GM19397 (cell line): Measurements from ENCODE around the gene ANAPC1.
"Not testable (repeated sequence)": the region's sequence is repeated elsewhere in the genome, so short reads cannot be mapped to it uniquely, and the experiment has no call there.

Source experiments
- ATAC-seq: cut with Tn5 transposase; IDR thresholded peaks from one replicate; pipeline ENCODE4 v1.9.1; 2021; ENCODE audit warnings: mild to moderate bottlenecking, moderate library complexity; ENCODE audit not compliant: unreplicated experiment

ANAPC1 gene, protein sequence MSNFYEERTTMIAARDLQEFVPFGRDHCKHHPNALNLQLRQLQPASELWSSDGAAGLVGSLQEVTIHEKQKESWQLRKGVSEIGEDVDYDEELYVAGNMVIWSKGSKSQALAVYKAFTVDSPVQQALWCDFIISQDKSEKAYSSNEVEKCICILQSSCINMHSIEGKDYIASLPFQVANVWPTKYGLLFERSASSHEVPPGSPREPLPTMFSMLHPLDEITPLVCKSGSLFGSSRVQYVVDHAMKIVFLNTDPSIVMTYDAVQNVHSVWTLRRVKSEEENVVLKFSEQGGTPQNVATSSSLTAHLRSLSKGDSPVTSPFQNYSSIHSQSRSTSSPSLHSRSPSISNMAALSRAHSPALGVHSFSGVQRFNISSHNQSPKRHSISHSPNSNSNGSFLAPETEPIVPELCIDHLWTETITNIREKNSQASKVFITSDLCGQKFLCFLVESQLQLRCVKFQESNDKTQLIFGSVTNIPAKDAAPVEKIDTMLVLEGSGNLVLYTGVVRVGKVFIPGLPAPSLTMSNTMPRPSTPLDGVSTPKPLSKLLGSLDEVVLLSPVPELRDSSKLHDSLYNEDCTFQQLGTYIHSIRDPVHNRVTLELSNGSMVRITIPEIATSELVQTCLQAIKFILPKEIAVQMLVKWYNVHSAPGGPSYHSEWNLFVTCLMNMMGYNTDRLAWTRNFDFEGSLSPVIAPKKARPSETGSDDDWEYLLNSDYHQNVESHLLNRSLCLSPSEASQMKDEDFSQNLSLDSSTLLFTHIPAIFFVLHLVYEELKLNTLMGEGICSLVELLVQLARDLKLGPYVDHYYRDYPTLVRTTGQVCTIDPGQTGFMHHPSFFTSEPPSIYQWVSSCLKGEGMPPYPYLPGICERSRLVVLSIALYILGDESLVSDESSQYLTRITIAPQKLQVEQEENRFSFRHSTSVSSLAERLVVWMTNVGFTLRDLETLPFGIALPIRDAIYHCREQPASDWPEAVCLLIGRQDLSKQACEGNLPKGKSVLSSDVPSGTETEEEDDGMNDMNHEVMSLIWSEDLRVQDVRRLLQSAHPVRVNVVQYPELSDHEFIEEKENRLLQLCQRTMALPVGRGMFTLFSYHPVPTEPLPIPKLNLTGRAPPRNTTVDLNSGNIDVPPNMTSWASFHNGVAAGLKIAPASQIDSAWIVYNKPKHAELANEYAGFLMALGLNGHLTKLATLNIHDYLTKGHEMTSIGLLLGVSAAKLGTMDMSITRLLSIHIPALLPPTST (N-terminal part only)

DNA sequence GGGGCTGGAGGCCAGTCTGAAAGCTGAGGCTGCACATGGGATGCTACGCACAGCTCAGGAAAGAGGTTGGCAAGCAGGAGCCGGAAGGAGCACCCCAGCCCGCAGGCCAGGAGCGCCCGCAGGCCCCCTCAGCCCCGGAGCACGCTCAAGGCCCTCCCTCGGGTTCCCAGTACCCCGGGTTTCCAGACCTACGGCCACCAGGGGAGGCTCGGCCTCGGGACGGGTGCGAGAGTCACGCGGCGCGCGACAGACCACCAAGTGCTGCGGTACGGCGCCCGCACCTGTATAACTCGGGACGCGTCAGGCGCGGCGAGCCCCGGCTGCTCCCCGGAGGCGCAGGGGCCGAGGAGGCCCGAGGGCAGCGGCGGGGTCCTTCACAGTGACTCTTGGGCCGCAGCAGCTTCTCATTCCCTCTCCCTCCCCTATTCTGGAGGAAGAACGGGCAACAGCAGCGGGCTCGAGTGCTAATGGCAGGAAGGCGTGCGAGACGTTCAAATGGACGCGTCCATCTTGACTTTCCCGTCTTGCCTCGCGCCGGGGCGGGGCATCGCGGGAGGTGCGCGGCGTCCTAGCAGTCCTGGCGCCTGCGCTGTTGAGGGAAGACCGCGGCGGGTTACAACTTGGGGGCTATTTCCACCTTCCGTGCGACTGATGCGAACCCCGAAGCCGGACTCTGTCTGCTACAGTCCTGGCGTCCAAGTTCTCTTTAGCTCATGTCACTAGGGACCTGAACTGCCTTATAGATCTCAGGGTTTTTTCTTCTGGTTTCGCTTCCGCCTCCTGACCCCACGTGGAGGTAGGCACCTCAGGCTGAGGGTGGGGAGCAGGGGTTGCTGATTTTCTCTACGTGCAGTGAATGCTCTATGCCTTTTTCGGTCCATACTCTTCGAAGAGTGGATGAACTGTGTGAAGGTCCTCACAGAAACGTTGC, at the start of gene ANAPC1:
Gene ANAPC1, minus strand, starts transcription at position 533 of the 931 bp plus-strand sequence. CDS start 3,368 bp downstream, outside the sequence.
- ATAC-seq = peak; percentile 82

DNA sequence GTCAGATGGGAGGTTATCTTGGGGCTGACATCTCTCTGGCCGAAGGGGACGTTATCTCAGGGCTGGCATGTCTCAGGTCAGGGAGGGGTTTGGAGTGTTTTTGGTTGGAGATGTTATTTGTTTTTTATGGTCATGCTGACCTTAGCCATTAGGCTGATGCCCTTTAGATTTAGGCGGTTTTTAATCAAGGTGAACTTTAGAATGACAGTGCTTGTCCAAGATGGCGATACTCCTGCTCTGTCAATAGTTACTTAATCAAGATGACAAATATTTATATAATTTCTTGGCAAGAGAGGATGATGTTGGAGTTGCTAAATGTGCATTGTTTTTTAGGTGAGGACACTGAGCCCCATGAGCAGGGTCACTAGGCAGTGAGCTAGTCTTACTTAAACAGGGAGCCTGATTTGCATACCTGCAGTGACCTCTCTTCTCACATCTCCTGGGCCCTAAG, 48.9 kb upstream of the ANAPC1 start:
- no peak for ATAC-seq

DNA sequence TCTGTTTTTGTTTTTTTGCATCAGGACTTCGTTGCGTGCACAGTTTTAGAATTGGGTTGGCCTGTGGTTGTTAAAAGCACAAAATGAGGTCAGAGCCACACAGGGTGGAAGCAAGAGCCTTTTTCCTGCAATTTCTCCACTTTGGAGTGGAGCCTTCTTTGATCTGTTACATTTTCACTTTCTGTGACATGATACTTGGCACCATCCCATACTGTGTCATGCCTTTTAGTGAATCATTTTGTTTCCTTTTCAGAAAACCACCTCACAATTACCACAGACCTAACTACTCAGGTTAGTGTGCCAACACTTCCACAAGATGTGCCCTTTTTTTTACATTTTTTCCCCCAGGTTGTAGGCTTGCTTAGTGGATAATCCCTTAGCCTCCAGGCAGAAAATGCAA, 46.9 kb upstream of the ANAPC1 start:
- ATAC-seq = no peak

DNA sequence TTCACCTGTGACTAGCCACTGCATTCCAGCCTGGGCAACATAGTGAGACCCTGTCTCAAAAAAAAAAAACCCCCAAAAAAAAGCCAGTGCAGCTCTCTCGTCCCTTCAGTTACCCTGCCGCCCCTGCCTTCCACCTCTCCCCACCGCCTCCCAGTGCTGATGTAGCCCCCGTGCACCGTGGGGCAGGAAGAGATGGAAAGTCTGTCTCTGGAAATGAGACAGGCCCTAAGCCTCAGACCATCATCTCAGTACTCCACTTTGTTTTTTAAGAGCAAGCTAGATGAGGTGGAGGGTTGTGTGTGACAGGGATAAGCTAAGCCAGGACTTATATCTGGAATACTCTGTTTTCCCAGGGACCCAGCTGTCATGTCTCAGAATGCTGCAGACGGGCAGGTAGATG, 46.4 kb upstream of the ANAPC1 start:
- ATAC-seq = no peak

DNA sequence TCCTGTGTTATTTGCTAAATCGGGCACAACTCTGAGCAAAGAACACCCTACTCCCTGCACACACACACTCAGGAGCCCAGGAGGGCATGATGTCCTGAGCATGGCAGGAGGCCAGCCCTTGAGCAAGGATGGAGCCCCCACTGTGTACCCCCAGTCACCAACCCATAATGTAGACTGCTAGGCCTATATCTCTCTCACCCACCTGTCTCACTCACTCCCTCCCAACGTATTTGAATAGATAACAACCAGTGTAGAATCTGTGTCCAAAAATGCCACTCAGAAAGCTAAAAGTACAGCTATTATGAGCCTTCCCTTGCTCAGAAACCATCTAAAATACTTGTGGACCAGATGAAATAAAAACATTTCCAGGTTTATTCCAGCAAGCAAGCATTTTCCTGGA, 43.7 kb upstream of the ANAPC1 start:
- no peak for ATAC-seq

DNA sequence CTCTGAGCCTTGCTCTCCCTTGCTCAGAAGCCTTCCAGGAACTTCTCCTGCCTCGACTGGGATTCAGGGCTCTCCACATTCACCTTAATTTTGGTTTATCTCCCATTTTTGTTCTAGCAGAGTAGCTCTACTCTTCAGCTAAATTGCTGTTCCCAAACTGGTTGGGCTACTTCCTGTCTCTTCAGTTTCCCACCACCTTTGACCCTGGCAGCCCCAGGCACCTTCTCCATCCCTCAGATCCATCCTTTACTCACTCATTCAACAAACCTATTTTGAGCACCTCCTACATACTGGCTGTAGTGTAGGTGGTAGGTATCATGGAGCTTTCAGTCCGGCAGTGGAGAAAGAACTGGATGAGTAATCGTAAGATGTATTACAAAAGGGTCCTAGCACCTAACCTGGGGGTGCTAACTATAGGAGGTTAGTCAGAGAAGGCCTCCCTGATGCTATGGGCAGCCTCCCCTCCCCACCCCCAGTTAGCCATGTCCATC, 40.7 kb upstream of the ANAPC1 start:
- no peak for ATAC-seq

DNA sequence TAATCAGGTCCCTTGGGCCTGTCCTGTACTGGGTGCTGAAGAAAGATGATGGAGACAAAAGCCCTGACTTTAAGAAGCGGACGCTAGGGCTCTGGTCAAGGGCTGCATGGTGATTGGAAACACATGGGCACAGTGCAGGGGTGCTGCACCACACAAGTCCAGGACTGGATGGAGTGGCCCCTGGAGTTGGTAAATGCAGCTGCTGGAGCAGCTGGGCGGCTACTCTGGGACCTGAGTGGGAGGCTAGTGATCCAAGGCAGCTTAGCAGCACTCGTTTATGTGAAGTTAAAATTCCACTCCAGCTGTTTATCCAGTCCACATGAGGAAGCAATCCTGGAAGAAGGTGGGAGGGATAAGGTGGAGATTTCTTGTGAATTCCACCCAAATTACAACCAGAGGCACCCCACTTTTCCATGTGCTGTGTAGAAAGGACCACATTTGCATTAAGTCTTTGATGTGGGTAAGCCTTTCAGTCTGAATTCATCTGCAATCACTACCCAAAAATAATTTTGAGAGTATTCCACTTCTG, 39.3 kb upstream of the ANAPC1 start:
- no peak for ATAC-seq

DNA sequence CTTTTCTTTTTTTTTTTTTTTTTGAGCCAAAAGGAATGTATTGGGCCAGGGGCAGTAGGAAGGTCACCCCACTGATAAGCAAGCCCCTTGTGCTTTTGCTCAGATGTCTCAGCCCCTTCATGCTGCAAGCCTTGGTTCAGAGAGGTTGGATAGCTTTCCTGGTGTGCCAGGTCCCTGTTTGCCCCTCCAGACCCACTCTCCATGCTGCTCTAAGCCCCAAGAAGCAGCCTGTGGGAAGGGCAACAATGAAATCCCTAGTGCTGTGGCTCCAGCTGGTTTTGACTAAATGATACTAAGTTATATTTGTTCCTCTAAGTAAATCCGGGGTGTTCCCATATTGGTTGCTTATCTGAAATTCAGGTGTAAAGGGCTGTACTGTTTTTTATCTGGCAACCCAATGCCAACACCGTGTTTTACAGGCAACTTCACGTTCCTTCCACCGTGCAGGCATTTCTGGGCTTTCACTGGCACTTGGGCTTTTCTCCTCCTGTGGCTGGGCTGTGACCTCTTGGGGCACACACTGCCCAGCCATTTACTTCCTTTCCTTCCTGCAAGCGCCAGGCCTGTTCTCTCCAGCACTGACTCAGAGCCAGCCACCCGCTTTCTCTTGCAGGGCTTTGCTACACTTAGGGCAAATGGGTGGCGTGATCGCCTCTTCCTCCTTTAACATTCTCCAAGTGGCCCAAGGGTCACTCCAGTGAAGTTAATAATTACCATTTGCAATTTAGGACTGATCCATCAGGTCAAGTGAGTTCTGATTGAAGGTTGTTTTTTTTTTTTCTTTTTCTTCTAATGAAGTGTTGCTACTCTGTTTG, 36.0 kb upstream of the ANAPC1 start:
- no peak for ATAC-seq

DNA sequence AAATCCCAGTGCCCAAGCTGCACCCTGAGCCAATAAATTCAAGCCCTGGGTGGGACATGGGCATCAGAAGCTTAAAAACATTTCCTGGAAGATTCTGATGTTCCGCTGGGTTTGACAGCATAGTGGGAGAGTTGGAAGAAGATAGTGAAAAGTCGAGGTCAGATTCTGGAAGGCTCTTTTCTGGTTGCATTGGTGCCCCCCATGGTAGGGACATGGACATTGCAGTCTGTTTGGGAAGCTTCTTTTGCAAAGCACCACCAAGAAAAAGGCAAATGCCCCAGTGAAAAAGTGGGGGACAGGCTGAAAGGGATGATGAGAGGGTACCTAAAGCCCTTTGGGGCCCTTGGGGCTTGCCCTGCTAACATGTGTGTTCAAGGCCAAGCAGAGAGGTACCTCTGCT, 35.4 kb upstream of the ANAPC1 start:
- ATAC-seq = no peak

DNA sequence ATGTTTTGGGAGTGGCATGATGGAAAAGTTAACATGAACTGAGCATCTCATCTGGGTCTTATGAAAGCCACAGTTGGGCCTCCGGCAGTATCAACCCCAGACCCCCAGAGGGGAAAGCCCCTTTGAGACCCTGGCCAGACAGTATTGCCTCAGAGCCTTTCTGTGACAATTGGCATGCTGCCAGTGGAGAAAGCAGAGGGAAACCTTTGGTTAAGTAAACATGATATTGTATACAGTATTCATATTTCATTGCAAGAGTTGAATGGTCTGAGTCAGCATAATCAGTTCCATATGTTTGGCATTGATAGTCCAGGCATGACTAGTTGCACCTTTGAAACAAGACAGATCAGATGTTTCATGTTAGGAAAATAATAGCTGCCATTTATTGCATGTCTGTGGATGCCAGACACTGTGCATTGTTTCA, 34.4 kb upstream of the ANAPC1 start:
- no peak for ATAC-seq

DNA sequence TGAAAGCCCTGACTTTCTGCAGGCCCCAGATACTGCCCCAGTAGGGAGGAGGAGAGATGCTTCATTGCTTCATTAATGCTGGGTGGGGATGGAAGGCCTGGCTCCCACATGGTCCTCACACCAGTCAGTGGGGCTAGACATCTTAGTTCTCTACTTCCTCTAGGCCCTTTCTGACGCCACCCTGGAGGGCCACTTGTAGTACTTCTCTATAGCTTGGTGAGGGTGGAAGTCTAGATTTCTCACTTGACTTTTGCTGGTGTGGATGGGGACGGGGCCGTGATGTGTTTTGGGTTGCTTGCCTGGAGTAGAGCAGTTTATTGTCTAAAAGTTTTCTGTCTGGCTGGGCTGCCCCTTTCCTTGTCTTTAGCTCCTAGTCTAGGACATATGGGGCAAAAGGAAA, 33.1 kb upstream of the ANAPC1 start:
- ATAC-seq = no peak

DNA sequence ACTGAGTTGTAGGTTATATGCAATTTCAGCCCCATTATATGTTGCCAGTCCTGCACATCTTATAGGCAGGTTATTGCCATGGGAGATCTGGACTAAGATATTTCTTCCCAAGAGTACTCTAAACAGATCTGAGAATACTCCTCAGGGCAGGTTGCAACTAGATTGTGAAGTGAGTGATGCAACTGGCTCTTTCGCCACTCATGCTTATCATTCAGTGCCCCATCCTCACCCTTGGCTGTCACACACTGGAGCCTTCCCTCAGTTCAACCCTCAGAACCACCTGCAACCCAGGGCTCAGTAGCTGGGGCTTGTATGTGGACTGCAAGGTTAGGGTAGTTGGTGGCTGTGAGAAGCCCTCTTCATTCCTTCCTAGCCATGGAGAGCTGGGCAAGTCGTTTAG, 28.6 kb upstream of the ANAPC1 start:
- ATAC-seq = no peak

DNA sequence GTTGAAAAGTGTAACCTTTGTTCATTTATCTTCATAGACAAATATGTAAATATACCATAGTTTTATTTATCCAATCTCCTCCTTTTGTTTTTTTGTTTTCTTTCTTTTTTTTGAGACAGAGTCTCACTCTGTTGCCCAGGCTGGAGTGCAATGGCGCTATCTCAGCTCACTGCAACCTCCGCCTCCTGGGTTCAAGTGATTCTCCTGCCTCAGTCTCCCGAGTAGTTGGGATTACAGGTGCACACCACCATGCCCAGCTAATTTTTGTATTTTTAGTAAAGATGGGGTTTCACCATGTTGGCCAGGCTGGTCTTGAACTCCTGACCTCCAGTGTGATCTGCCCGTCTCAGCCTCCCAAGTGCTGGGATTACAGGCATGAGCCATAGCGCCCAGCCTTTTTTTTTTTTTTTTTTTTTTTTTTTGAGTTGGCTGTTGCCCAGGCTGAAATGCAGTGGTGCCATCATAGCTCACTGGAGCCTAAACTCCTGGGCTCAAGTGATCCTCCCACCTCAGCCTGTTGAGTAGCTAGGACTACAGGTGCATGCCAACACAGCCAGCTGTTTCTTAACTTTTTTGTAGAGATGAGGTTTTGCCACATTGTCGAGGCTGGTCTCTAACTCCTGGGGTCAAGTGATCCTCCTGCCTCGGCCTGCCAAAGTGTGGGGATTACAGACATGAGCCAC, 27.4 kb upstream of the ANAPC1 start:
- not testable (repeated sequence) for ATAC-seq

DNA sequence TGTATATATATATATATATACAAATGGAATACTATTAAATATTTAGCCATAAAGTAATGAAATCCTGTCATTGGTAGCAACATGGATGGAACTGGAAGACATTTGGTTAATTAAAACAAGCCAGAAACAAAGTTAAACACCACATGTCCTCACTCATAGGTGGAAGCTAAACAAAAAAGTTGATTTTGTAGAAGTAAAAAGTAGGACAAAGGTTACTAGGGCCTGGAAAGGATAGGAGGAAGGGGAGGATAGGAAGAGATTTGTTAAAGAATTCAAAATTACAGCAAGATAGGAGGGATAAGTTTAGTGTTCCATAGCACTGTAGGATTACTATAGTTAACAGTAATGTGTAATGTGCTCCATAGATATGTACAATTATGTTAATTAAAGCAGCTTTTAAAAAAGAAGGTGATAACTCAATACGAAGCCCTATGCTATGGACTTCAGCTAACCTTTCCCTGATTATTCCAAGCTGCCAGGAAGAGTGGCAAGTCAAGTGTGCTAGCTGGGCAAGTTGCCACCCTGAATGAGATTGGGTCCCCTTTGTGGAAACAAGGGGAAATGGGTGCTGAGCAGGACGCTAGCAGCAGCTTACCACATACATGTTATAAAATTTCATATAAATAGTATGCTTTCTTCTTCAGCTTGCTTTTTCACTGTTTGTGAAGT, 26.8 kb upstream of the ANAPC1 start:
- ATAC-seq = no peak

DNA sequence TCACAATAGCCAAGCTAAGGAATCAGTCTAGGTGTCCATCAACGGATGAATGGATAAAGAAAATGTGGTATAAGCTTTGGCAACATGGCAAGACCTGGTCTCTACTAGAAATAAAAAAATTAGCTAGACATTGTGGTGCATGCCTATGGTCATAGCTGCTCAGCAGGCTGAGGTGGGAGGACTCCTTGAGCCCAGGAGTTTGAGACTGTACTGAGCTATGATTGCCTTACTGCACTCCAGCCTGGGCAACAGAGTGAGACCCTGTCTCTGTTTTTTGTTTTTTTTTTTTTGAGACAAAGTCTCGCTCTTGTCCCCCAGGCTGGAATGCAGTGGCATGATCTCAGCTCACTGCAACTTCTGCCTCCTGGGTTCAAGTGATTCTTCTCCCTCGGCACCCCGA, 26.0 kb upstream of the ANAPC1 start:
- not testable (repeated sequence) for ATAC-seq

DNA sequence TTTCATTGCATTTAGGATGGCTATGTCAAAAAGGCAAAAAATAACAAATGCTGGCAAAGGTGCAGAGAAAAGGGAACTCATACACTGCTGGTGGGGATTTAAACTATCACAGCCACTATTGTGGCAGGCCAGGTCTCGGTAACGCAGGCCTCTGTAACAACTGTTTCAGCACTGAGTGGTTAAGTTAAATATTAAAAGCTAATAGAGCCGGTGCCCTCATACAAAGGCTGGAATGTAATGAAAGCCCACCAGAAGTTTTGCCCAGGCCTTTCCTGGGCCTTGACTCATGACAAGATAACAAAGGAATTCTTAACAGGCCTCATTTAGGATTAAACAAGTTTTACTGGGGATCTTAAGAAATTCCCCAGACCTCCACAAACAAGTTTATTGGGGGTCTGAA, 25.1 kb upstream of the ANAPC1 start:
- ATAC-seq = no peak

DNA sequence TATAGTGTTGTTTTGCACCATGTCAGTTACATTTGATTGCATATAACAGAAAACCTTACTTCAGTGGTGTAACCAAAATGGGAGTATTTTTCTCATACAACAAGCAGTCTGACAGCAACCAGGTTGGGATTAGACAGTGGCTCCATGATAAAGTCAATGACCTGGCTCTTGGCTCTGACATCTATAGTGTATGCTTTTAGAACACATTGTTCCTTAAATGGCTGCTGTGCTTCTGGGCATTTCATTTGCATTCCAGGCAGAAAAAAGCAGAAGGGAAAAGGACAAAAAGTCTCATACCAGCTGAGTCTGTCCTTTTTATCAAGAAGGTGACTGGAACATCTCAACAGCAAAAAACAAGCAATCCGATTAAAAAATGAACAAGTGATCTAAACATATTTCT, 24.6 kb upstream of the ANAPC1 start:
- no peak for ATAC-seq
